Skeletal muscle satellite cell (primary cell): ENCODE measurements around the gene POLR2E.

Experiments used
- H3K27me3 ChIP-seq: 2 replicates; pipeline ENCODE4 v1.7.0; 2013; ENCODE audit warnings: low read length; ENCODE audit not compliant: control insufficient read depth, insufficient read depth
- H3K36me3 ChIP-seq: 2 replicates; pipeline ENCODE4 v1.7.0; 2013; ENCODE audit warnings: mild to moderate bottlenecking, control low read depth, low read length; ENCODE audit not compliant: insufficient read depth
- H3K4me1 ChIP-seq: 2 replicates; pipeline ENCODE4 v1.7.0; 2013; ENCODE audit warnings: low read length; ENCODE audit not compliant: control insufficient read depth, insufficient read depth
- H3K4me2 ChIP-seq: 2 replicates; pipeline ENCODE4 v1.7.0; 2013; ENCODE audit warnings: mild to moderate bottlenecking, low read length
- H3K4me3 ChIP-seq: 2 replicates; pipeline ENCODE4 v1.7.0; 2013; ENCODE audit warnings: low read length
- H3K9ac ChIP-seq: 2 replicates; pipeline ENCODE4 v1.7.0; 2013; ENCODE audit warnings: mild to moderate bottlenecking, low read depth, low read length, moderate library complexity
- H3K9me3 ChIP-seq: replicated peaks from 2 replicates; pipeline ENCODE4 v1.7.0; 2013; ENCODE audit warnings: mild to moderate bottlenecking, control low read depth, low read length

The POLR2E gene

DNA sequence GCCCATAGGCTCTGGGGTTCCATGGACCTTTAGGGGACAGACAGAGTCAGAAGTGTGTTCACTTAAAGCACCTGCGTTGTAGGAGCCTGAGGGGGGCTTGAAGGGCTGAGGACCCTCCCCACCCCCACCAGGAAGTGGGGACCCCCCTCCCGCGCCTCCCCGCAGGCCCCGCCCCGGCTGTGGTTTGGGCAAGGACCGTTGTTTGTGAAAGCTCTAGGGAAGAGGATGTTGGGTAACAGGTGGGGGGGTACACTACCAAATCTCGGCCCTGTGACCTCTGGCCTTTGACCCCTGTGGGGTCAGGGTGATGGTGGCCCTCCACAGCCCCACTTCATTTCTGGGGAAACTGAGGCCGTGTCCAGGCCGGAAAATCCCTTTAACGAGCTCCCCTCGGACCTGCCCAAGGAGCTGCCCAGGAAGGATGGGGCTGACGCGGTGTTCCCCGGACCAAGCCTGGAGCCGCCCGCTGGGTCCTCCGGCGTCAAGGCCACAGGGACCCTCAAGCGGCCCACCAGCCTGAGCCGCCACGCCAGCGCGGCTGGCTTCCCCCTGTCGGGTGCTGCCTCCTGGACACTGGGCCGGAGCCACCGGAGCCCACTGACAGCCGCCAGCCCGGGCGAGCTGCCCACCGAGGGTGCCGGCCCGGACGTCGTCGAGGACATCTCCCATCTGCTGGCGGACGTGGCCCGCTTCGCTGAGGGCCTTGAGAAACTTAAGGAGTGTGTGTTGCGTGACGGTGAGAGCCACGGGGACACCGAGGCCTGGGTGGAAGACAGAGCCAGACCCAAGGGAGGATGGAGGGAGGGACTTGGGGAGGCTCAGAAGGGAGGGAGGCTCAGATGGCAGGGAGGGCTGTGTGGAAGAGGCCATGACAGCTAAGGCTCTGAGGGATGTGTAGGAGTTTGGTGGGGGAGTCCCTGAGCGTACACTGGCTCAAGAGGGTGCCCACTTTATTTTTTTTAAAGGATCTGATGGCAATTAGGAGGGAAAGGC is 26.9 kb downstream of the POLR2E start:
- H3K4me3 ChIP-seq = no peak overlapping the region
- no peak overlapping the region for H3K9ac ChIP-seq

DNA sequence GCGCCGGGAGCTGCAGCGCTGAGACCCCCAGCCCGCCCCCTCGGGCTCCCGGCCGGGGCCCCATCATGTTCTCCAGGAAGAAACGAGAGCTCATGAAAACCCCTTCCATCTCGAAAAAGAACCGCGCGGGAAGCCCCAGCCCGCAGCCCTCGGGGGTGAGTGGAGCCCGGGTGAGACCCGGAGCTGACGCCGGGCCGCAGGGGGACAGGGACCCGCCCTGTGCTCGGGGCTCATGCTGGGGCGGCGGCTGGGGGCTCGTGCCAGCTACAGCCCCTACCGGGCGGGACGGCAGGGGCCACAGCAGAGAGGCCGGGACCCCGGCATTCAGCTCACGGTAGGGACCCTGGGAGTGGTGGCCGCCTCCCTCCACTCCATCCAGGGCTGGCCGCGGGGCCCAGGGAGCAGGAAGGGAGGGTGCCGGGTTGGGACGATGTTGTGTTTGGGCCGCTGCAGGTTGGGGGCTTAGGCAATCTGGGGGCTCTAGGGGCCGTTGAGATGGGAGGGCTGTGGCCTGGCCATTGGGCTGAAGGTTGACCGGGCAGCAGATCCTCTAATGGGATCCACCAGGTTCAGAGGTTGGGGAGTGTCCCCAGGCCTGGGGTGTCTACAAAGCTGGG is 27.7 kb downstream of the POLR2E start:
- peak overlapping the region; percentile 34 for H3K4me3 ChIP-seq
- peak overlapping the region; percentile 54 for H3K4me2 ChIP-seq
- H3K9ac ChIP-seq = no peak overlapping the region

More for the DNA sequence above, 26.9 kb downstream of the POLR2E start:
- Histone ChIP-seq H3K9me3 (no peaks in the 10 kb centered on the region), H3K4me2 (no peak overlapping the region), H3K4me1 (peaks cover 12% of the 10 kb centered on the region), H3K27me3 (peaks cover 53% of the 10 kb centered on the region), H3K36me3 (no peaks in the 10 kb centered on the region)

DNA sequence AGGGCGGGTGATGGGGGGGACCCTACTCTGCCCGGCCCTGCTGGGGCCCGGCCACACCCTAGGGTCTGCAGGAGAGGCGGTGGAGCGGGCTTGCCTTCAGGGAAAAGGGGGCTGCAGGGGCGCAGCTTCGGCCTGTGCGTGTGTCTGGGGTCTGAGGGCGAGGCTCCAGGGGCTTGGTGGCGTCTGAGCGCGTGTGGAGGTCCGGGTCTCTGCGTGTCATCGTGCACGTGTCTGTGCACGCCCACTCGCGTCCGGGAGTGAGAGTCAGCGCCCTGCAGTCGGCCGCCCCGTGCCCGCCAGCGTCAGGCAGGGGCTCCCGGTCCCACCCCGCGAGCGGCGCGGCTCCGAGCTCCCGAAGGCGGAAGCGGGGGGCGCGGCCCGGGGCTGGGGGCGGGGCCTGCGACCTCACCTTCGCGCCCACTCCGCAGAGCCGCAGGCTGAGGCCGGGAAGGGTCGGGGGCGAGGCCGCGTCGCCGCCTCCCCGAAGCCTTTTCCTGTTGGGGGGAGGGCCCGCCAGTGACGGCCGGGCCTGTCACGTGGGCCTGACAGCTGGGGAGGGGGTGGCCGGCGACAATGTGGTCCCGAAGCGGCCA is 28.3 kb downstream of the POLR2E start, which contains the start of gene ARHGAP45:
Gene ARHGAP45, plus strand, starts transcription at position 420 of the 593 bp plus-strand sequence. CDS start 239 bp downstream, outside the sequence.
- no peak within 1 kb of the TSS for H3K9ac ChIP-seq

More for the DNA sequence above, 27.7 kb downstream of the POLR2E start:
- Histone ChIP-seq H3K9me3 (peaks cover under 1% of the 10 kb centered on the region), H3K4me1 (peaks cover 12% of the 10 kb centered on the region), H3K27me3 (peaks cover 48% of the 10 kb centered on the region), H3K36me3 (no peaks in the 10 kb centered on the region)

DNA sequence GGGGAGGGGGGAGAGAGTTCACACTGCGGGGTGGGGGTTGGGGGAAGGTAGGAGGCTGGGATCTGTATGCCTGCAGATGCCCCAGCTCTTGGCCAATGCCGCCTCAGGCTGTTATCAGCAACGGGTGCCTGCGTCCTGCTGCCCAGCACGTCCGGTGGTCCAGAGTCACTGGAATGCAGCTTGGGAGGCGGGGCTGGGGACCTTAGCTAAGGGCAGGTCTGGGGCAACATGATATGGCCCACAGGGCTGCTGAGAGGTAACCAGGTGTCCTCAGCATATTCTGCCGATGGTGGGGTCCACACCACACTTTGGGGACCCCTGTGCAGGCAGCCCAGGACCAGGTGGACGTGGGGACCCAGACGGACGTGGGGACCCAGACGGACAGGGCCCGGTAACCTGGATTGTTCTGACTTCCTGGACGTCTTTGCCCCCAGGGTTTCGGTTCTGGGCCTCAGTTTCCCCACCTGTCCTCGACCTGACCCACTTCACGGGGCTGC is 28.9 kb downstream of the POLR2E start:
- Histone ChIP-seq H3K27me3 (peaks cover 38% of the 10 kb centered on the region), H3K9ac (no peak overlapping the region), H3K9me3 (peaks cover 2% of the 10 kb centered on the region), H3K36me3 (no peaks in the 10 kb centered on the region), H3K4me2 (no peak overlapping the region), H3K4me1 (peaks cover 8% of the 10 kb centered on the region), H3K4me3 (no peak overlapping the region)

More for the DNA sequence above, 28.3 kb downstream of the POLR2E start, which contains the start of gene ARHGAP45:
- Histone ChIP-seq H3K4me2 (peak within 1 kb of the TSS; percentile 54), H3K4me1 (peaks cover 12% of the 10 kb centered on the region), H3K27me3 (peaks cover 43% of the 10 kb centered on the region), H3K36me3 (no peaks in the 10 kb centered on the region), H3K9me3 (peaks cover 2% of the 10 kb centered on the region), H3K4me3 (peak within 1 kb of the TSS; percentile 34)

DNA sequence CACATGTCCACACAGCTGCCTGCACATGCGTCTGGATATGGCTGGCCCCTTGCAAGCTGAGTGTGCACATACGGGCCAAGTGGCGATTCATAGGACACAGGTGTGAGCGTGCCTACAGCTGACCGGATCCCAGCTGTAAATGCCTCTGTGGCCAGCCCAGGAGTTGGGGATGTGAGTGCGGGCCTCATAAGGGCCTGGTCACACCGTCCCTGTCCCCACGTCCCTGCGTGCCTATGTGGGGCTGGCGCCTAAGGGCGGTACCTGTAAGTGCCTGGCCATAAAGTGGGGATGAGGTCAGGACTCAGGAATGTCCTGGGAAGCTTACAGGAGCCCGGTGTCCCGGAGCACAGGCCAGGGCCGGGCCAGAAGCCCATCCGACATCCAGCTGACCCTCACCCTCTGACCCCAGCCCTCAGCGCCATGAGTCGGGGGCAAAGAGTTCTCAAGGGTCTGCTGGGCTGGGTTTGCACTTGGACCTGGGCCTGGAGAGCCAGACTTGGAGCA is 29.5 kb downstream of the POLR2E start:
- Histone ChIP-seq H3K4me1 (peaks cover 8% of the 10 kb centered on the region), H3K9me3 (peaks cover 2% of the 10 kb centered on the region), H3K9ac (no peak overlapping the region)

DNA sequence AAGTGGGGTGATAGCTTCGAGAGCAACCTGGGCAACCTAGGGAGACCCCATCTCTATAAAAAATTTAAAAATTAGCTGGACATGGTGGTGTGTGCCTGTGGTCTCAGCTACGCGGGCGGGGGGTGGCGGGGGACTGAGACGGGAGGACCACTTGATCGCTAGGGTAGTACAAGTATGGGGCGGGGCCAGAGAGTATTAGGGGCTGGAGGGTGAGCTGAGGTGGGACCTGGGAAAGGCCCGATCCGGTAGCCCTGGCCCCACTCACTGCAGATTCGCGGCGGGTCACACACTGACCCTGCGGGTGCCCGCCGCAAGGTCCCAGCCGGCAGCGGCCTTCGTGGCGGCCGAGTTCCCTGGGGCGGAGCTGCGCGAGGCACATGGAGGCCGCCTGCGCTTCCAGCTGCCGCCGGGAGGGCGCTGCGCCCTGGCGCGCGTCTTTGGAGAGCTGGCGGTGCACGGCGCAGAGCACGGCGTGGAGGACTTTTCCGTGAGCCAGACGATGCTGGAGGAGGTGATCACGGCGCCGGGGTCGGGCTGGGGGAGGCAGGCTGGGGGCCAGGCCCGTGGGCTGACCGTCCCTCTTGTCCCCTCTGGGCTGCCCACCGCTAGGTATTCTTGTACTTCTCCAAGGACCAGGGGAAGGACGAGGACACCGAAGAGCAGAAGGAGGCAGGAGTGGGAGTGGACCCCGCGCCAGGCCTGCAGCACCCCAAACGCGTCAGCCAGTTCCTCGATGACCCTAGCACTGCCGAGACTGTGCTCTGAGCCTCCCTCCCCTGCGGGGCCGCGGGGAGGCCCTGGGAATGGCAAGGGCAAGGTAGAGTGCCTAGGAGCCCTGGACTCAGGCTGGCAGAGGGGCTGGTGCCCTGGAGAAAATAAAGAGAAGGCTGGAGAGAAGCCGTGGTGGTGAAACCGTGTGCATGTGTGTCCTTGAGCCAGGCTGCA is 30.2 kb downstream of the POLR2E start:
- Histone ChIP-seq H3K4me2 (peak overlapping the region; percentile 37), H3K36me3 (no peaks in the 10 kb centered on the region), H3K4me1 (peaks cover 8% of the 10 kb centered on the region), H3K4me3 (no peak overlapping the region), H3K9ac (no peak overlapping the region), H3K9me3 (peaks cover 2% of the 10 kb centered on the region), H3K27me3 (peaks cover 30% of the 10 kb centered on the region)

More for the DNA sequence above, 29.5 kb downstream of the POLR2E start:
- Histone ChIP-seq H3K36me3 (no peaks in the 10 kb centered on the region), H3K27me3 (peaks cover 32% of the 10 kb centered on the region), H3K4me3 (no peak overlapping the region), H3K4me2 (no peak overlapping the region)

DNA sequence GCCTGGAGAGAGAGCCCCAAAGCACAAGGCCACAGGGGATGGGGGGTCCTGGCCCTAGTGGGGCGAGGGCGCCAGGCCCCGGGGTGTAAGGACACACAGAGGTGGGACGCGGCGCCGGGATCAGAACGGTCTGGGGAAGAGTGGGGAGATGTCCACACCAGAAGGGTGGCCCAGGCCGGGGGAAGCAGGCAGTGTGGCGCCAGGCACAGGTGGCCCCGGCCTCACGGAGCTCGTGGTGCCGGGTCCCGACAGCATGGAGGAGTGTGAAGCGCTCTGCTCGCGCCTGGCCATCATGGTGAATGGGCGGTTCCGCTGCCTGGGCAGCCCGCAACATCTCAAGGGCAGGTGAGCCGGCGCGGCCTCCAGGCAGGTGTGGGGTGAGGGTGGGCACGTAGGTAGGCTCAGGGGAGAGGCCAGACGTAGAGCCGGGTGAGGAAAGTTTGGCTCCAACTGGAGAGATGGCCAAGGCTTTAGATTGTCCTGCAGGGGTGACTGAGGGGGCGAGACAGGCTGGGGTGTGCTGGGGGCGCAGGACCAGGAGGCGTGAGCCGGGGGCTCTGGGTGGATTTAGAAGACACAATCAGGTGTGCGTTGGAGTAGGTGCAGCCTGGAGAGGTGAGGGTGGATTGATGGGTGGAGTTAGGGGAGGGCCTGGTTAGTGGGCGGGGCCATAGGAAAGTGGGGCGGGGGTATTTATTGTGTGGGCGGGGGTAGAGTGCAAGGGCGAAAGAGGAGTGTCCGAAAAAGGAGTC is 31.1 kb downstream of the POLR2E start:
- H3K4me2 ChIP-seq = no peak overlapping the region
- H3K27me3 ChIP-seq = peaks cover 23% of the 10 kb centered on the region
- no peaks in the 10 kb centered on the region for H3K36me3 ChIP-seq
- H3K9me3 ChIP-seq = peaks cover 2% of the 10 kb centered on the region
- no peak overlapping the region for H3K9ac ChIP-seq
- peaks cover 8% of the 10 kb centered on the region for H3K4me1 ChIP-seq
- no peak overlapping the region for H3K4me3 ChIP-seq

DNA sequence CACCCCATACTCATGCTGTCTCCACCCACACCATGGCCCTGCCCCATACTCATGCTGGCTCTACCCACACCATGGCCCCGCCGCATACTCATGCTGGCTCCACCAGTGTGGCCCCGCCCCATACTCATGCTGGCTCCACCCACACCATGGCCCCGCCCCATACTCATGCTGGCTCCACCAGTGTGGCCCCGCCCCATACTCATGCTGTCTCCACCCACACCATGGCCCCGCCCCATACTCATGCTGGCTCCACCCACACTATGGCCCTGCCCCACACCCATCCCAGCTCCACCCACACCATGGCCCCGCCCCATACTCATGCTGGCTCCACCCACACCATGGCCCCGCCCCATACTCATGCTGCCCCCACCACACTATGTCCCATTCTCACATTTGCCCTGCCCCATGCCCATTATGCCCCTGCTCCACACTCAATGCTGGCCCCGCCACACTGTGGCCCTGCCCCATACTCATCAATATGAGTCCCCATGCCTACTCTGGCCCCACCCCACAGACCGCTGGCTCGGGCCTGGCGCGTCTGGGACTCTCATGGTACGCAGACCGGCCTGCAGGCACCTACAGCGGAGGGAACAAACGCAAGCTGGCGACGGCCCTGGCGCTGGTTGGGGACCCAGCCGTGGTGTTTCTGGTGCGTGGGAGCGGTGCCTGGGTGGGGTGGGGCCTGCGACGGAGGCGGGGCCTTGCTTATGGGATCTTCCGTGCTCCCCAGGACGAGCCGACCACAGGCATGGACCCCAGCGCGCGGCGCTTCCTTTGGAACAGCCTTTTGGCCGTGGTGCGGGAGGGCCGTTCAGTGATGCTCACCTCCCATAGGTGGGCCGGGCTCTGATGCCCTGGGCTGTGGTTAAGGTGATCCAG is 31.9 kb downstream of the POLR2E start:
- H3K27me3 ChIP-seq = peaks cover 16% of the 10 kb centered on the region
- H3K4me2 ChIP-seq = no peak overlapping the region
- peaks cover 8% of the 10 kb centered on the region for H3K4me1 ChIP-seq

DNA sequence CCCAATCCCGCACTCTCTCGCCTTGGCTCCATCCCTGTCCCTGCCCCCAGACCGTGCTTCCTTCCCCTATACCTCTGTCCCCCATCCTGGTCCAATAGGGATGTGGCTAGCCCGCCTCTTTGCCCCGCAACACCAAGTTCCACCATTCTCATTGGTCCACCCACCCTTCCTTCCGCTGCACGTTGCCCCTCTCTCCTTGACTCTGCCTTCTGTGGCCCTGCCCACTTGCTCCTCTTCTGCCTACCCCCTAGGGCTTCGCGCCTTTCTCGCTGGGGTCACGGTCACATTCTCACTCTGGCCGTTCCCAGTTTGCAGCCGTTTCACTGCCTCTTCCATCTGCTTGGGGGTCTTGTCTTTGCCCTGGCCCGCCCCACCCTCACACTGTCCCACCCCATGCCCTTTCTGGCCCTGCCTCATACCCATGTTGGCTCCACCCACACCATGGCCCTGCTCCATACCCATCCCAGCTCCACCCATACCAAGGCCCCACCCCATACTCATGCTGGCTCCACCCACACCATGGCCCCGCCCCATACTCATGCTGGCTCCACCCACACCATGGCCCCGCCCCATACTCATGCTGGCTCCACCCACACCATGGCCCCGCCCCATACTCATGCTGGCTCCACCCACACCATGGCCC is 32.7 kb downstream of the POLR2E start:
- H3K27me3 ChIP-seq = peaks cover 12% of the 10 kb centered on the region
- H3K9me3 ChIP-seq = peaks cover 15% of the 10 kb centered on the region
- H3K4me3 ChIP-seq = no peak overlapping the region
- peaks cover 10% of the 10 kb centered on the region for H3K36me3 ChIP-seq
- H3K9ac ChIP-seq = no peak overlapping the region
- H3K4me2 ChIP-seq = no peak overlapping the region
- peaks cover 8% of the 10 kb centered on the region for H3K4me1 ChIP-seq

More for the DNA sequence above, 31.9 kb downstream of the POLR2E start:
- Histone ChIP-seq H3K9ac (no peak overlapping the region), H3K36me3 (peaks cover 4% of the 10 kb centered on the region), H3K4me3 (no peak overlapping the region), H3K9me3 (peaks cover 9% of the 10 kb centered on the region)
